ENCODE measurements around the gene NRIP1.

NRIP1 gene

DNA sequence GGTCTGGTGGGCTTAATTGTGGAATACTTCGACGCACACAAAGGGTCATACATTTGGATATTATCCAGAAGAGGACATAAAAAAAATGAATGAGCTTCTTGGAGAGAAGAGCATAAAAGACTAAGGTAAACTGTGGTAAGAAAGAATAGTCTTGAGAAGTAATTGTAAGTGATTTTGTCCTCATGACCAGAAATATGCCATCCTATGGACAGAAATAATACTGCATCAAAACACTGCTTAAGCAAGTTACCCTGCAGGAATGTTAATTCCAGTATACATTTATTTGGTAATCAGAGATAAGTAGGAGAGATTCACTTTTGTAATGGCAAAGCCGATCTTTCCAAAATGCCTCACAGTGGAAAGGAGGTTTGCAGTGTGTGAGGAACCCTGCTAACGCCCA, 111.9 kb downstream of the NRIP1 start:
- no peaks in the 10 kb centered on the region for H3K79me2 ChIP-seq (ENCODE audit: insufficient read depth, low read depth)

DNA sequence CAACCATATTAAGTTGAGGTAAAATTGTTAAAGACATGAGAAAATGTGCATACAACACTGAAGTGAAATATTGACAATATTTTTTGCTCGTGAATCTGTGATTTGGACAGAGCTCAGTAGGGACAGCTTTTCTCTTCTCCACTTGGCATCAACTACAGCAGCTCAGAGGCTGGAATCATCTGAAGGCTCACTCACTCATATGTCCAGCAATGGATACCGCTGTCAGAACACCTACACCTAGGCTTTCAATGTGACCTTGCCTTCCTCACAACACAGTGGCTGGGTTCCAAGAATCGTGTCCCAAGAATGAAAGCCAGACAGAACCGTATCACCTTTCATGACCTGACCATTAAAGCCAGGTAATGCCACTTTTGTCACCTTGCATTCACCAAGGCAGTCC, 115.2 kb downstream of the NRIP1 start:
- no peaks in the 10 kb centered on the region for H4K20me1 ChIP-seq (ENCODE audit: insufficient read depth)
- no peaks in the 10 kb centered on the region for H3K4me1 ChIP-seq (ENCODE audit: low read depth, poor library complexity, severe bottlenecking)
- H3K4me2 ChIP-seq: no peak overlapping the region
- no peak overlapping the region for H3K9ac ChIP-seq
- no peak overlapping the region for H2AFZ ChIP-seq (ENCODE audit: low read depth)
- H3K36me3 ChIP-seq (ENCODE audit: insufficient read depth): no peaks in the 10 kb centered on the region
- no peak overlapping the region for H3K27ac ChIP-seq
- TF ChIP-seq, protein P1, sequence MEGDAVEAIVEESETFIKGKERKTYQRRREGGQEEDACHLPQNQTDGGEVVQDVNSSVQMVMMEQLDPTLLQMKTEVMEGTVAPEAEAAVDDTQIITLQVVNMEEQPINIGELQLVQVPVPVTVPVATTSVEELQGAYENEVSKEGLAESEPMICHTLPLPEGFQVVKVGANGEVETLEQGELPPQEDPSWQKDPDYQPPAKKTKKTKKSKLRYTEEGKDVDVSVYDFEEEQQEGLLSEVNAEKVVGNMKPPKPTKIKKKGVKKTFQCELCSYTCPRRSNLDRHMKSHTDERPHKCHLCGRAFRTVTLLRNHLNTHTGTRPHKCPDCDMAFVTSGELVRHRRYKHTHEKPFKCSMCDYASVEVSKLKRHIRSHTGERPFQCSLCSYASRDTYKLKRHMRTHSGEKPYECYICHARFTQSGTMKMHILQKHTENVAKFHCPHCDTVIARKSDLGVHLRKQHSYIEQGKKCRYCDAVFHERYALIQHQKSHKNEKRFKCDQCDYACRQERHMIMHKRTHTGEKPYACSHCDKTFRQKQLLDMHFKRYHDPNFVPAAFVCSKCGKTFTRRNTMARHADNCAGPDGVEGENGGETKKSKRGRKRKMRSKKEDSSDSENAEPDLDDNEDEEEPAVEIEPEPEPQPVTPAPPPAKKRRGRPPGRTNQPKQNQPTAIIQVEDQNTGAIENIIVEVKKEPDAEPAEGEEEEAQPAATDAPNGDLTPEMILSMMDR (conservative IDR thresholded peaks at IDR 0.05; ENCODE audit: low read depth, low read length): no peak
- no peak overlapping the region for H3K4me3 ChIP-seq (IDR thresholded peaks at IDR 0.05; ENCODE audit: insufficient read depth, low read depth, low read length)
- no peaks in the 10 kb centered on the region for H3K27me3 ChIP-seq (ENCODE audit: insufficient read depth, low read depth)
- no peaks in the 10 kb centered on the region for H3K79me2 ChIP-seq (ENCODE audit: insufficient read depth, low read depth)

More for the DNA sequence above, 111.9 kb downstream of the NRIP1 start:
- H3K27ac ChIP-seq: no peak overlapping the region
- TF ChIP-seq, protein P1 (conservative IDR thresholded peaks at IDR 0.05; ENCODE audit: low read depth, low read length): no peak
- H2AFZ ChIP-seq (ENCODE audit: low read depth): no peak overlapping the region
- H3K36me3 ChIP-seq (ENCODE audit: insufficient read depth): no peaks in the 10 kb centered on the region
- H4K20me1 ChIP-seq (ENCODE audit: insufficient read depth): no peaks in the 10 kb centered on the region
- no peak overlapping the region for H3K9ac ChIP-seq
- no peak overlapping the region for H3K4me2 ChIP-seq
- H3K4me3 ChIP-seq (IDR thresholded peaks at IDR 0.05; ENCODE audit: insufficient read depth, low read depth, low read length): no peak overlapping the region
- no peaks in the 10 kb centered on the region for H3K27me3 ChIP-seq (ENCODE audit: insufficient read depth, low read depth)
- no peaks in the 10 kb centered on the region for H3K4me1 ChIP-seq (ENCODE audit: low read depth, poor library complexity, severe bottlenecking)

DNA sequence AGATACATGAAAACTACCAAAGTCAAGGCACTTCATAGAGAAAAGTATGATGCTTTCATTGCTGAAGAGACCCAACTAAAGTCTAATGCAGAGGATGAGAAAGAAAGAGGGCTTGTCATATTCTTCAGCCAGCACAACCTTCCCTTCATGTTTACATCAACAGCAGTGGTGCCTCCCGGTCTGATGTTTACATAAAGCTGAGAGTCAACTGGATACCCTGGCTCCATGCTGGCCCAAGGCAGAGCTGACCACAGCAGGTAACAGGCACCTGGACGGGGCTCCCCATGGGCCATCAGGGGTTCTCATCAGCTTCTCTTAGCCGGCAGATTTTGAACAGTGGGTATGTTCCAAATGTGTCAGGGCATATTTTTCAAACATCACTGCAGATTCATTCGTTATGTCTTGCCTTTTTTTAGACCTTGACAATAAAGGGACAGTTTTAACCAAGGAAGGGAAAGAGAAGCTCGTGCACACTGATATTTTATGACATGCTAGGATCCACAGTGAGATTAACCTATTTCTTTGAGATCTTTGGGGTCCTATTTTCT, 117.1 kb downstream of the NRIP1 start:
- H3K27ac ChIP-seq: no peak overlapping the region
- TF ChIP-seq, protein P1 (conservative IDR thresholded peaks at IDR 0.05; ENCODE audit: low read depth, low read length): no peak

DNA sequence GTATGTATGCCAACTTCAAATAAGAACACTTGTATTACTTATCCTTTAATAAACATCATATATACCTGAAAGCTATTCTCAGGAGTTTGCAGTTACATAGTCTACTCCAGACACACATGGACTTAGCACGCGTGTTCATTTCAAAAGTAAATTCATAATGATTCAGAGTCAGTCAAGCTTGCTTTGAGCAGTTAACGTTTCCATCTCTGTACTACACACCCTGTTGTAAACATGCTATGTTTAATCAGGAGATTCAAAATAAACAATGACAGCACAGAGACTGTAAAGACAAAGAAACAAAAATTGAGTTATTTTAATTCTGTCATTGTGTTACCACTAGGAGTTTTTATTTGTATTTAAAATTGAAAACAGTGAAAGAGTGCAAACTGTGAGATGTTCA, 119.6 kb downstream of the NRIP1 start:
- Histone ChIP-seq H4K20me1 (ENCODE audit: insufficient read depth) (no peaks in the 10 kb centered on the region), H2AFZ (ENCODE audit: low read depth) (no peak overlapping the region), H3K36me3 (ENCODE audit: insufficient read depth) (no peaks in the 10 kb centered on the region), H3K4me3 (IDR thresholded peaks at IDR 0.05; ENCODE audit: insufficient read depth, low read depth, low read length) (no peak overlapping the region), H3K4me1 (ENCODE audit: low read depth, poor library complexity, severe bottlenecking) (no peaks in the 10 kb centered on the region), H3K4me2 (no peak overlapping the region), H3K27me3 (ENCODE audit: insufficient read depth, low read depth) (no peaks in the 10 kb centered on the region), H3K27ac (no peak overlapping the region), H3K79me2 (ENCODE audit: insufficient read depth, low read depth) (no peaks in the 10 kb centered on the region), H3K9ac (no peak overlapping the region)
- TF ChIP-seq, protein P1 (conservative IDR thresholded peaks at IDR 0.05; ENCODE audit: low read depth, low read length): no peak

More for the DNA sequence above, 117.1 kb downstream of the NRIP1 start:
- no peak overlapping the region for H3K4me3 ChIP-seq (IDR thresholded peaks at IDR 0.05; ENCODE audit: insufficient read depth, low read depth, low read length)
- H3K9ac ChIP-seq: no peak overlapping the region
- no peaks in the 10 kb centered on the region for H3K36me3 ChIP-seq (ENCODE audit: insufficient read depth)
- no peaks in the 10 kb centered on the region for H3K79me2 ChIP-seq (ENCODE audit: insufficient read depth, low read depth)
- H3K4me2 ChIP-seq: no peak overlapping the region
- no peaks in the 10 kb centered on the region for H4K20me1 ChIP-seq (ENCODE audit: insufficient read depth)
- no peaks in the 10 kb centered on the region for H3K27me3 ChIP-seq (ENCODE audit: insufficient read depth, low read depth)
- H2AFZ ChIP-seq (ENCODE audit: low read depth): no peak overlapping the region
- H3K4me1 ChIP-seq (ENCODE audit: low read depth, poor library complexity, severe bottlenecking): no peaks in the 10 kb centered on the region

All from KMS-11 (cell line).